Neural cell (in vitro differentiated cells): ENCODE measurements around the gene MTPN. TPM values are rescaled to one million over a fixed set of nuclear protein-coding genes. Genes with fewer than 3 reads are reported as not detected.

Source experiments
- H2AFZ ChIP-seq: fragments of 200-600, 300-800 bp; sonication (generic), shearing (Covaris generic); 2 replicates; pipeline ENCODE4 v1.6.0; 2014; ENCODE audit warnings: low read depth, mild to moderate bottlenecking, antibody characterized with exemption, low read length, moderate library complexity
- H3F3A ChIP-seq: fragments of 200-600 bp; shearing (Covaris generic); 2 replicates; pipeline ENCODE4 v1.6.1; 2016; ENCODE audit warnings: mild to moderate bottlenecking, moderate library complexity, mixed read lengths, antibody characterized with exemption, low read length; ENCODE audit not compliant: insufficient read depth, poor library complexity, severe bottlenecking
- H3K27ac ChIP-seq: fragments of 200-600, 300-800 bp; sonication (generic), shearing (Covaris generic); 2 replicates; pipeline ENCODE4 v1.5.1; 2014; ENCODE audit warnings: mild to moderate bottlenecking, low read length, moderate library complexity
- H3K27me3 ChIP-seq: fragments of 300-800, 200-600 bp; sonication (generic), shearing (Covaris generic); 2 replicates; pipeline ENCODE4 v1.6.0; 2014; ENCODE audit warnings: mild to moderate bottlenecking, low read depth, low read length, moderate library complexity; ENCODE audit not compliant: insufficient read depth
- H3K36me3 ChIP-seq: fragments of 300-800, 200-600 bp; sonication (generic), shearing (Covaris generic); 2 replicates; pipeline ENCODE4 v1.5.1; 2014; ENCODE audit warnings: mild to moderate bottlenecking, antibody characterized with exemption, low read length, moderate library complexity; ENCODE audit not compliant: insufficient read depth
- H3K4me2 ChIP-seq: fragments of 300-800, 200-600 bp; sonication (generic), shearing (Covaris generic); 2 replicates; pipeline ENCODE4 v1.6.0; 2014; ENCODE audit warnings: mild to moderate bottlenecking, low read length
- H3K4me3 ChIP-seq: fragments of 300-800, 200-600 bp; sonication (generic), shearing (Covaris generic); 2 replicates; pipeline ENCODE4 v1.5.1; 2014; ENCODE audit warnings: mild to moderate bottlenecking, low read length, moderate library complexity
- H3K79me2 ChIP-seq: fragments of 200-600 bp; shearing (Covaris generic); replicated peaks from 2 replicates; pipeline ENCODE4 v1.6.0; 2014; ENCODE audit warnings: mild to moderate bottlenecking, low read length, moderate library complexity; ENCODE audit not compliant: insufficient read depth
- H3K9ac ChIP-seq: fragments of 300-800, 200-600 bp; sonication (generic), shearing (Covaris generic); 2 replicates; pipeline ENCODE4 v1.6.1; 2016; ENCODE audit warnings: mild to moderate bottlenecking, low read length, mixed read lengths
- H3K9me2 ChIP-seq: fragments of 200-600 bp; shearing (Covaris generic); 2 replicates; pipeline ENCODE4 v1.6.1; 2016; ENCODE audit warnings: mild to moderate bottlenecking, low read length, mixed read lengths; ENCODE audit not compliant: insufficient read depth
- H3K9me3 ChIP-seq: fragments of 200-600, 300-800 bp; sonication (generic), shearing (Covaris generic); 2 replicates; pipeline ENCODE4 v1.6.1; 2016; ENCODE audit warnings: mild to moderate bottlenecking, mixed run types, low read length, moderate library complexity, mixed read lengths
- H4K20me1 ChIP-seq: fragments of 200-600 bp; shearing (Covaris generic); 2 replicates; pipeline ENCODE4 v1.6.1; 2016; ENCODE audit warnings: mild to moderate bottlenecking, mixed run types; ENCODE audit not compliant: insufficient read depth
- CTCF ChIP-seq: fragments of 450-650 bp; IDR thresholded peaks from 2 replicates; pipeline ENCODE4 v1.5.1; 2014; ENCODE audit warnings: antibody characterized with exemption, mild to moderate bottlenecking, moderate library complexity; ENCODE audit not compliant: poor library complexity, severe bottlenecking
- EP300 ChIP-seq: fragments of 450-650 bp; conservative IDR thresholded peaks from 2 replicates; pipeline ENCODE4 v1.6.1; 2014; ENCODE audit warnings: antibody characterized with exemption, mild to moderate bottlenecking, moderate library complexity; ENCODE audit not compliant: poor library complexity, severe bottlenecking
- EZH2 ChIP-seq: fragments of 200-600, 300-800 bp; shearing (Covaris generic), sonication (generic); IDR thresholded peaks from 2 replicates; pipeline ENCODE4 v1.6.1; 2014; ENCODE audit warnings: antibody characterized with exemption, low read length, borderline replicate concordance, mild to moderate bottlenecking; ENCODE audit not compliant: insufficient read depth, poor library complexity, severe bottlenecking
- MXI1 ChIP-seq: fragments of 450-650 bp; conservative IDR thresholded peaks from 2 replicates; pipeline ENCODE4 v1.6.1; 2014; ENCODE audit warnings: antibody characterized with exemption, mild to moderate bottlenecking; ENCODE audit not compliant: poor library complexity, severe bottlenecking
- POLR2AphosphoS5 ChIP-seq: IDR thresholded peaks from 2 replicates; pipeline ENCODE4 v1.6.1; 2012
- RAD21 ChIP-seq: fragments of 450-650 bp; conservative IDR thresholded peaks from 2 replicates; pipeline ENCODE4 v1.6.1; 2014; ENCODE audit warnings: antibody characterized with exemption, mild to moderate bottlenecking, moderate library complexity
- REST ChIP-seq: IDR thresholded peaks from 2 replicates; pipeline ENCODE4 v1.6.1; 2012; ENCODE audit warnings: borderline replicate concordance
- SMC3 ChIP-seq: fragments of 450-650 bp; conservative IDR thresholded peaks from 2 replicates; pipeline ENCODE4 v1.6.1; 2014; ENCODE audit warnings: antibody characterized with exemption, mild to moderate bottlenecking, moderate library complexity; ENCODE audit not compliant: poor library complexity
- TAF1 ChIP-seq: IDR thresholded peaks from 2 replicates; pipeline ENCODE4 v1.6.1; 2012; ENCODE audit warnings: low read depth
- polyA plus RNA-seq: library from polyadenylated mRNA; depleted of rRNA; stranded (reverse); fragments of >200 nt; gene quantifications from 2 replicates; pipeline ENCODE4 v1.2.3, GENCODE V29; 2014

The MTPN gene
- polyA plus RNA-seq, 1 donor from 2014 or later: 133 TPM

- H3K36me3 ChIP-seq: no peaks in the 10 kb centered on the region
- H3K4me2 ChIP-seq: no peak overlapping the region
- H3K27me3 ChIP-seq: no peaks in the 10 kb centered on the region
- no peaks in the 10 kb centered on the region for H3F3A ChIP-seq
- H3K79me2 ChIP-seq: no peaks in the 10 kb centered on the region
- no peaks in the 10 kb centered on the region for H3K9me2 ChIP-seq
- TF ChIP-seq CTCF: no peak
- no peak for TF ChIP-seq EZH2
- no peak for TF ChIP-seq SMC3
- TF ChIP-seq EP300: no peak
- TF ChIP-seq MXI1: no peak
- TF ChIP-seq TAF1: no peak
- TF ChIP-seq RAD21: no peak
- no peak for TF ChIP-seq REST
- no peak for TF ChIP-seq POLR2AphosphoS5
- no peak overlapping the region for H2AFZ ChIP-seq
- H3K9me3 ChIP-seq: no peaks in the 10 kb centered on the region
- H4K20me1 ChIP-seq: no peaks in the 10 kb centered on the region
- no peak overlapping the region for H3K9ac ChIP-seq
- no peak overlapping the region for H3K27ac ChIP-seq
- H3K4me3 ChIP-seq: no peak overlapping the region
Observed at GRCh38 chr7:135894816-135895215, 82.3 kb downstream of the MTPN start.

- Histone ChIP-seq H4K20me1 (no peaks in the 10 kb centered on the region), H3K36me3 (no peaks in the 10 kb centered on the region), H3K4me2 (no peak overlapping the region), H3K9me3 (no peaks in the 10 kb centered on the region), H3K9ac (no peak overlapping the region), H2AFZ (no peak overlapping the region), H3K27ac (no peak overlapping the region), H3K4me3 (no peak overlapping the region), H3K27me3 (no peaks in the 10 kb centered on the region), H3K9me2 (no peaks in the 10 kb centered on the region), H3K79me2 (no peaks in the 10 kb centered on the region), H3F3A (no peaks in the 10 kb centered on the region)
- TF ChIP-seq RAD21: no peak
- TF ChIP-seq CTCF: no peak
- no peak for TF ChIP-seq TAF1
- TF ChIP-seq REST: no peak
- TF ChIP-seq SMC3: no peak
- no peak for TF ChIP-seq EZH2
- no peak for TF ChIP-seq EP300
- TF ChIP-seq POLR2AphosphoS5: no peak
- TF ChIP-seq MXI1: no peak
Observed at GRCh38 chr7:135889823-135890222, 87.3 kb downstream of the MTPN start.
